HG03354 (cell line): Measurements from ENCODE around the gene CCDC149.

ENCODE experiments used
- ATAC-seq: cut with Tn5 transposase; IDR thresholded peaks from one replicate; pipeline ENCODE4 v1.9.1; 2021; ENCODE audit warnings: mild to moderate bottlenecking; ENCODE audit not compliant: unreplicated experiment, poor library complexity, severe bottlenecking

Gene CCDC149

GRCh38 chr4:24849351-24849750 is 63.5 kb downstream of the CCDC149 start:
- ATAC-seq, result no peak

GRCh38 chr4:24846716-24847115 is 66.1 kb downstream of the CCDC149 start:
- no peak for ATAC-seq

GRCh38 chr4:24845902-24846301 is 66.9 kb downstream of the CCDC149 start:
- no peak for ATAC-seq

GRCh38 chr4:24845132-24845531 is 67.7 kb downstream of the CCDC149 start:
- no peak for ATAC-seq

GRCh38 chr4:24843096-24843495 is 69.7 kb downstream of the CCDC149 start:
- no peak for ATAC-seq

- ATAC-seq, result no peak
Measured at GRCh38 chr4:24842356-24842755, 70.5 kb downstream of the CCDC149 start.

GRCh38 chr4:24840826-24841543 is 71.9 kb downstream of the CCDC149 start:
- no peak for ATAC-seq

- ATAC-seq, result no peak
Measured at GRCh38 chr4:24840362-24840761, 72.5 kb downstream of the CCDC149 start.

- ATAC-seq, result no peak
Measured at GRCh38 chr4:24837781-24838180, 75.1 kb downstream of the CCDC149 start.

GRCh38 chr4:24837336-24837735 is 75.5 kb downstream of the CCDC149 start:
- no peak for ATAC-seq

GRCh38 chr4:24836661-24837242 is 76.1 kb downstream of the CCDC149 start:
- no peak for ATAC-seq

- ATAC-seq, result no peak
Measured at GRCh38 chr4:24835696-24836095, 77.1 kb downstream of the CCDC149 start.

GRCh38 chr4:24831637-24832036 is 81.2 kb downstream of the CCDC149 start:
- ATAC-seq, result no peak

- no peak for ATAC-seq
Measured at GRCh38 chr4:24824720-24825119, 88.1 kb downstream of the CCDC149 start.

- no peak for ATAC-seq
Measured at GRCh38 chr4:24820541-24820940, 92.3 kb downstream of the CCDC149 start.

- ATAC-seq, result no peak
Measured at GRCh38 chr4:24816797-24817196, 96.0 kb downstream of the CCDC149 start.

GRCh38 chr4:24813732-24814131 is 99.1 kb downstream of the CCDC149 start:
- no peak for ATAC-seq

- ATAC-seq, result no peak
Measured at GRCh38 chr4:24810871-24811631, 101.8 kb downstream of the CCDC149 start.

GRCh38 chr4:24809815-24810405 is 102.9 kb downstream of the CCDC149 start:
- no peak for ATAC-seq

GRCh38 chr4:24809376-24809775 is 103.5 kb downstream of the CCDC149 start:
- no peak for ATAC-seq

- no peak for ATAC-seq
Measured at GRCh38 chr4:24808955-24809354, 103.9 kb downstream of the CCDC149 start.
